GM12891 (cell line): ENCODE data around the gene CBX7.

Experiments used
- PAX5 ChIP-seq: IDR thresholded peaks from 2 replicates; pipeline ENCODE4 v1.6.1; 2011; ENCODE audit warnings: low read length, moderate library complexity, mild to moderate bottlenecking; ENCODE audit not compliant: insufficient read depth, severe bottlenecking
- POLR2A ChIP-seq: IDR thresholded peaks from 2 replicates; pipeline ENCODE4 v1.6.1; 2011; ENCODE audit warnings: low read depth, low read length, control low read depth
- POLR2AphosphoS5 ChIP-seq: IDR thresholded peaks from 2 replicates; pipeline ENCODE4 v1.6.1; 2011; ENCODE audit warnings: low read depth, low read length, control low read depth
- POU2F2 ChIP-seq: IDR thresholded peaks from 2 replicates; pipeline ENCODE4 v1.6.1; 2011; ENCODE audit warnings: low read depth, mild to moderate bottlenecking, control low read depth, low read length, moderate library complexity
- SPI1 ChIP-seq: IDR thresholded peaks from 2 replicates; pipeline ENCODE4 v1.6.1; 2011; ENCODE audit warnings: low read depth, low read length, control low read depth
- TAF1 ChIP-seq: IDR thresholded peaks from 2 replicates; pipeline ENCODE4 v1.6.1; 2011; ENCODE audit warnings: low read depth, low read length, control low read depth

GRCh38 chr22:39091126-39092081, 61.1 kb downstream of the CBX7 start:
- TF ChIP-seq POLR2A = no peak
- TF ChIP-seq POLR2AphosphoS5 = no peak
- TF ChIP-seq SPI1 = no peak
- no peak for TF ChIP-seq TAF1
- TF ChIP-seq PAX5 = no peak
- TF ChIP-seq POU2F2 = no peak
